AG10803 (cell line): ENCODE data around the gene OCRL.
A peak's percentile ranks its signal among the peaks of the same experiment; 100 is the strongest.

Experiments used
- DNase-seq: peaks from one replicate; pipeline ENCODE4 v3.0.0; 2010; ENCODE audit warnings: low read depth
- H3K4me3 ChIP-seq: 2 replicates; pipeline ENCODE4 v1.5.1; 2011; ENCODE audit warnings: mild to moderate bottlenecking, low read length, control low read depth
- TF ChIP-seq, protein P1 (sequence below): conservative IDR thresholded peaks from 2 replicates; pipeline ENCODE4 v1.5.1; 2011; ENCODE audit warnings: mild to moderate bottlenecking, low read length, control low read depth, inconsistent platforms

Gene OCRL

DNA sequence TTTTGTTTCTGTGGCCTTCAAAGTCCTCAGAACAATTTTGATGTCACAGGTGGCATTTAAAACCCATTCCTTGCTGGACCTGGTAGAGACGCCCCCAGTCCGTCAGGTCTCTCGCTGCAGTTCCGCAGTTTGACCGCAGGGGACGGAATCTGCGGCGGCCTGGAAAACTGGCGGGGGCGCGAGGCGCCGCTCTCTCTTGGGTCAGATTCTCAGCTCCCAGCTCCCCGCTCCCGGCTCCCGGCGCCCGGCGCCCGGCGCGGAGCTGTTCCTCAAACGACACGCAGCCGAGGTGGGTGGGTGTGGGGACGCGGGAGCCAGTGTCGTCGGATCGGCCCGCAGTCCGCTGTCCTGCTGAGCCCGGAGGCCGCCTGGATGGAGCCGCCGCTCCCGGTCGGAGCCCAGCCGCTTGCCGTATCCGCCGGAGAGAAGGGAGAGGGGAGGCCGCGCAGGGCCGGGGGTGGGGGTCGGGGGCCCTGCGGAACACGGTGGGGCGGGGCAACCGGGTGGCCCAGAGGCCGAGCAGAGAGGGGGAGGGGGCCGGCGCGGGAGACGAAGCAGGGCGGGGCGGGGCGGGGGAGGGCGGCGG, at the start of gene OCRL:
OCRL (plus strand) TSS at position 192 of the 586 bp plus-strand sequence; CDS start at position 373, 181 bp downstream.
- H3K4me3 ChIP-seq, result peak within 1 kb of the TSS; percentile 66
- TF ChIP-seq, protein P1, sequence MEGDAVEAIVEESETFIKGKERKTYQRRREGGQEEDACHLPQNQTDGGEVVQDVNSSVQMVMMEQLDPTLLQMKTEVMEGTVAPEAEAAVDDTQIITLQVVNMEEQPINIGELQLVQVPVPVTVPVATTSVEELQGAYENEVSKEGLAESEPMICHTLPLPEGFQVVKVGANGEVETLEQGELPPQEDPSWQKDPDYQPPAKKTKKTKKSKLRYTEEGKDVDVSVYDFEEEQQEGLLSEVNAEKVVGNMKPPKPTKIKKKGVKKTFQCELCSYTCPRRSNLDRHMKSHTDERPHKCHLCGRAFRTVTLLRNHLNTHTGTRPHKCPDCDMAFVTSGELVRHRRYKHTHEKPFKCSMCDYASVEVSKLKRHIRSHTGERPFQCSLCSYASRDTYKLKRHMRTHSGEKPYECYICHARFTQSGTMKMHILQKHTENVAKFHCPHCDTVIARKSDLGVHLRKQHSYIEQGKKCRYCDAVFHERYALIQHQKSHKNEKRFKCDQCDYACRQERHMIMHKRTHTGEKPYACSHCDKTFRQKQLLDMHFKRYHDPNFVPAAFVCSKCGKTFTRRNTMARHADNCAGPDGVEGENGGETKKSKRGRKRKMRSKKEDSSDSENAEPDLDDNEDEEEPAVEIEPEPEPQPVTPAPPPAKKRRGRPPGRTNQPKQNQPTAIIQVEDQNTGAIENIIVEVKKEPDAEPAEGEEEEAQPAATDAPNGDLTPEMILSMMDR, result peak; percentile 66
- peak; percentile 54 for DNase-seq

DNA sequence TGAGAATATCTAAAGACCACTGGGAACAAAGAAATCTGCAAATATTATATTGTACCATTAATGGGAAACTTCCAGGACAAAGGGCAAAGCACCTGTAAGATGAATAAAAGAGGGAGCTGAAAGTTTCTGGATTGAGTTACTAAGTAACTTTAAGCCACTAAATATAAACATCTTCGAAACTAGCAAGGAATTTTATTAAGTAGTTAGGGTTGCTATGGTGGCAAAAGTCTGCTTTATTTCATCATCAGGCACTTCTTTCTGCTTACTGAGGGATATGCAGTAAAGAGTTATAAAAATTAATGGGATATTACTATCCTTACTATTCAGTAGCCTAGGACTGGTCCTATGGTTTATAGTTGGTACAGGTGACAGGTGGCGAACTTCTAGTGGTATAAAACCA, 49.7 kb upstream of the OCRL start:
- TF ChIP-seq, protein P1, result no peak
- no peak overlapping the region for H3K4me3 ChIP-seq
- no peak for DNase-seq

DNA sequence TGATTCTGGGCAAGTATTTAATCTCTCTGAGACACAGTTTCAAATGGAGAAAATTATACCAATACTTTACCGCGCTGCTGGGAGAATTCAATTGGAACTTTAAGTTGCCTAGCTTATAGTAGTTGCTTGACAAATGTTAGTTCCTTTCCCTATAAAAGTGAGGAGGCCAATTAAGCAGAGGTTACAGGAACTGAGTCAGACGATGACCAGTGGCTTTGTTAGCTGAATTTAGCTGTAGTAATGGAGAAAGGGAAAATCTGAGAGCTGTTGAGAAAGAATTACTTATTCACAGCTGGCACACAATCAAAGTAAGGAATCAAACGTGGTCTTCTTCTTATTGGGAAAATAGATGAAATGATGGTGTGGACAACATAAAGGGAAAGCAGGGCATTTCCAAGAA, 46.4 kb upstream of the OCRL start:
- H3K4me3 ChIP-seq, result no peak overlapping the region
- TF ChIP-seq, protein P1, result no peak
- peak; percentile 54 for DNase-seq

DNA sequence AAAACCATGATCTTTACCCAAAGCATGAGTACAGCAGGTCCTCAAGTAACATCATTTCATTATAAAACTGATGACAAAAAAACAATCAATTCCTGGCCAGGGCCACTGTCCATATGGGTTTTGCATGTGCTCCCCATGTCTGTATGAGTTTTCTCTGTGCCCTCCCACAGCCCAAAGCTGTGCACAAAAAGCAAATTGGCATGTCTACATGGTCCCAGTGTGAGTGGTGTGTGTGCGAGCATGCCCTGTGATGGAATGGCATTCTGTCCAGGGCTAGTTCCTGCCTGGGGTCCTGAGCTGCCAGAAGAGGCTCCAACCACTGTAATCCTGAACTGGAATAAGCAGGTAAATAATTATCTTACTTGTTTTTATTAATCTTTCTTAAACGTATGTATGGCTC, 45.2 kb upstream of the OCRL start:
- TF ChIP-seq, protein P1, result no peak
- DNase-seq, result no peak
- no peak overlapping the region for H3K4me3 ChIP-seq

DNA sequence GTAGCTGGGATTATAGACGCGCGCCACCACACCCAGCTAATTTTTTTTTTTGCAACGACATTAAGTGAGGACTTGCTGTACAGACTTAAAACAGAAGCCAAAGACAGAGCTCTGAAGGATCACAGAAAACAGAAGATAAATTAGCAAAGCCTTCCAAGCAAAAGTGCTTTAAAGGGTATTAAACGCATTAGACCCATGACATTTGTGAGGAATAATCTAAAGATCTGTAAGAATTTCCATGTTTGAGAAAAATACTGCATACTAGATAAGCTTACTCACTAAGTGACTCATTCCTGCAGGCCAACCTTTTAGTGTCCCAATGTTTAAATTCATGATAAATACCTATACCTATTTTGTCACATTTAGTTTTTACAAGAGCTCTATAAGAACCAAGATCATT, 44.2 kb upstream of the OCRL start:
- TF ChIP-seq, protein P1, result no peak
- H3K4me3 ChIP-seq, result no peak overlapping the region
- peak; percentile 4 for DNase-seq

DNA sequence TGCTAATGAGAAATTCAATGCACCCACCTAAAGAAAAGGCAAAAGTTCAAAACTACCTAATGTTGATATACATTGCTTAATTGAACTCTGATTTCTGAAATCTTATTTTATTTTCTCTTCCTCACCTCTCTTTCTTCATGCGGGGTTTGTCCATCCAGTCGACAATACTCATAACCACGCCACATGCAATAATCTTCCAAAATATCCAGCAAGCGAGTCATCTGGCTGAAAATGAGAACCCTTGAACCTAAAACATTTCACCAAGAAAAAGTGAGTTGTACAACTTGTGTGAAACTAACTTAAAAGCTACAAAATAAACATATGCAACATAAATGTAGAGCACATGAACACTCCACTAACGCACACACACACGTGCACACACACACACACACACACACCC, 43.4 kb upstream of the OCRL start:
- no peak overlapping the region for H3K4me3 ChIP-seq
- TF ChIP-seq, protein P1, result no peak
- peak; percentile 36 for DNase-seq

DNA sequence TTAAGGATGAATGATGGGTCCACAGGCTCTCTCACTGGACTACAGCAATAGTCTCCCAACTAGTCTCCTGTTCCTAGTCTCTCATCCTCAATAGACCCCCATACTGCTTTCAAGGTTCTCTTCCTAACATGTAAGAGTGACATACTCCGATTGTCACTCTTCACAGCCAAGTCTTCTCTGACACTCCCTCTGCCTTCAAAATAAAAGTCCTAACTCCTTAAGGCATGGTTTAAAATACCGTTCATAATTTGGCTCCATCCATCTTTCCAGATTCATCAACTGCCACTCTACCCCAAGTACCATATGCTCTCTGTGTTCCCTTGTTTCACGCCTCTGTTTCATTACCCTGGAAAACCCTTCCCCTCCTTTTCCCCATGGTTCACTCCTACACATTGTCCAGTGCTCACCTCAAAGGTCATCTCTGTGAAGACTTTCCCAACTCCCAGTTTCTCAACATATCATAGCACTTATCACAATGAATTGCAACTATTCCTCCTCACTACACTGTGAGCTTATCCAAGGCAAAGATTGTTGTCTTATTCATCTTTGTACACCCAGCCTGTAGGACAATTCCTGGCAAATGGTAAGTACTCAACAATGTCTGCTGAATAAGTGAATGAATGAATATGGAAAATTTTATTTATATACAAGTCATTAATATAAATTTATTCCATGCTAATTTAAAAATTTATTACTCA, 42.8 kb upstream of the OCRL start:
- no peak overlapping the region for H3K4me3 ChIP-seq
- DNase-seq, result no peak
- TF ChIP-seq, protein P1, result no peak
